HG02798 (cell line): ENCODE measurements around the gene RAB31.

Experiments
- ATAC-seq: cut with Tn5 transposase; IDR thresholded peaks from one replicate; pipeline ENCODE4 v1.9.1; 2021; ENCODE audit warnings: mild to moderate bottlenecking; ENCODE audit not compliant: unreplicated experiment, poor library complexity

The RAB31 gene

DNA sequence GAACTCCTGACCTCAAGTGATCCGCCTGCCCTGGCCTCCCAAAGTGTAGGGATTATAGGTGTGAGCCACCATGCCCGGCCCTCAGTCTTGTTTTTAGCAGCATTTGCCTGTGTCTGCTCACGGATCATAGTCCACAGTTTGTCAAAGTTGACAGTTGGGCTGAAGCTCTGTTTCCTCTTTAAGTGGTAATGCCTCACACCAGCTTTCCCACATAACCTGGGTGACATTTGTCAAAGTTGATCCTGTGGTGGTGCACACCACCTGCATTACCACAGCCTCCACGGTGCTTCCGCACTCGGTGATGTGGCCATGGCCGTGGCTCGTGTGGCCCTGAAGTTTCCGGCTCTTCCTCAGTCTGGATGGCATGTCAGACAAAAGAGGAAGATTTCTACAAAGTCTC lies 27.1 kb downstream of the RAB31 start:
- no peak for ATAC-seq

DNA sequence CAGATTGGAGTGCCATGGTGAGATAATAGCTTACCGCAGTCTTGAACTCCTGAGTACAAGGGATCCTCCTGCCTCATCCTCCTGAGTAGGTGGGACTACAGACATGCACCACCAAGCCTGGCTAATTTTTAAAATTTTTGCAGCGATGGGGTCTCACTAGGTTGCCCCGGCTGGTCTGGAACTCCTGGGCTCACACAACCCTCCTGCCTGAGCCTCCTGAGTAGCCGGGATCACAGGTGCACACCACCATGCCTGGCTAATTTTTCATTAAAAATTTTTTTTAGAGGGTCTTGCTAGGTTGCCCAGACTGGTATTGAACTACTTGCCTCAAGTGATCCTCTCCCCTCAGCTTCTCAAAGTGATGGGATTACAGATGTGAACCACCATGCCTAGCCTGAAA lies 27.8 kb downstream of the RAB31 start:
- no peak for ATAC-seq

- no peak for ATAC-seq
Observed at GRCh38 chr18:9736286-9736835, 28.3 kb downstream of the RAB31 start.

DNA sequence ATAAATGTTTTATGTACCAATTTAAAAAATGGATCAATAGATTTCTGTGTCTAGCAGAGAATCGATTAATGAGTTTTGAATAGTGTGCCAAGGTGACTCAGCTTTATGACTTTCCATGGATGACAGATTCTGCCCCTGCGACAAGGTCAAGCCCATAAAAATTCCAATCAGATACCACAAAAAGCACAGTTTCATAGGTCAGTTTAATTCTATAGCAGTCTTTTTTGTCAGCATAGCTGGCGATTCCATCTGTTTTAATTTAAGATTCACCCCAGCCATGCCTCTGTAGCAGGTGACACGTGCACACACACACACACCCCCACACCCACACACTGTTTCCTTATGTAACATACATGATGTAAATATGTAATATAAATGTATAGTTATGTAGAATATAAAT lies 28.9 kb downstream of the RAB31 start:
- ATAC-seq = no peak

GRCh38 chr18:9737472-9738121 lies 29.5 kb downstream of the RAB31 start:
- no peak for ATAC-seq

- no peak for ATAC-seq
Observed at GRCh38 chr18:9738266-9738969, 30.3 kb downstream of the RAB31 start.

GRCh38 chr18:9739516-9739915 lies 31.4 kb downstream of the RAB31 start:
- ATAC-seq = no peak

DNA sequence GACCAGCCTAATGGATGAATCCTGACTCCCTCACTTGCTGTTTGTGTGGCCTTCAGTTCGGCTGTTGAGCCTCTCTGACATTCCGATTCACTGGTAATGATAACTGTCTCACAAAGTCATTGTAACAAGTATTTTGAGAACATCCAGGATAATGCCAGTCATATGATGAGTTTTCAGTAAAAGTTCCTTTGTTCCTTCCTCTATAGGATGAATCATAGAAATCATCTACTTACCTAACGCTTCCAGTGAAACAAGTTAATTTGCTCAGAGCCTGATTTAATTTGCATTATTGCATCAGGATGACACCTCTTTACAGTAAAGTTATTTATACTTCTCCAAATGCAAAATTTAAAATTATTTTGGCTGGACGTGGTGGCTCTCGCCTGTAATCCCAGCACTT lies 32.0 kb downstream of the RAB31 start:
- no peak for ATAC-seq

GRCh38 chr18:9741406-9741792 lies 33.3 kb downstream of the RAB31 start:
- ATAC-seq = no peak

GRCh38 chr18:9741793-9742523 lies 33.9 kb downstream of the RAB31 start:
- ATAC-seq = no peak

GRCh38 chr18:9742524-9743131 lies 34.5 kb downstream of the RAB31 start:
- no peak for ATAC-seq

GRCh38 chr18:9743200-9744016 lies 35.3 kb downstream of the RAB31 start:
- no peak for ATAC-seq

DNA sequence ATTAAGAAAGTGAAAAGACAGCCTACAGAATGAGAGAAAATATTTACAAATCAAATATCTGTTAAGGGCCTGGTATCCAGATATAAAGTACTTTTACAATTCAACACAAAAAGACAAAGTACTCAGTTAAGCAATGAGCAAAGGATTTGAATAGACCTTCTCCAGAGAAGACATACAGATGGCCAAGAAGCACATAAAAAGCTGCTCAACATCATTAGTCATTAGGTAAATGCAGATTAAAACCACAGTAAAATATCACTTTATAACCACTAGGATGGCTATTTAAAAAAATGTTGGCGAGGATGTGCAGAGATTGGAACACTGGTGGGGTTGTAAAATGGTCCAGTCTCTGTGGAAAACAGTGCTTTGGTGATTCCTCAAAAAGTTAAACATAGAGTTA lies 38.9 kb downstream of the RAB31 start:
- ATAC-seq = no peak

DNA sequence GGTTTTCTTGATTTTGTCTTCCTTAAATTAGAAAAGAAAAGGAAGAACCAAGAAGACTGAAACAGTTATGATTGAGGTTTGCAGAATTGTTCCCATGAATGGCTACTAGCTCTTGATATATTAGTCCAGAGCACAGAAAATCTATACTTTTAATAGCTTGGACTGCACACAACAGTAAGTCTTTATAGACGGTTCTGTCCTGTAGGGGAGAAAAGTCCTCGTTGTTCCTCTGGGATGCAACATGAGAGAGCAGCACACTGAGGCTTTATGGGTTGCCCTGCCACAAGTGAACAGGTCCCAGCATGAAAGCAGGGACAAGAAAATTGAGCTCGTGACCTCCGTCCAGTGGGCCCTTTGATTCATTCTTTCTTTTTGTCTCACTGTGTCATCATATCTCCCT lies 41.5 kb downstream of the RAB31 start:
- ATAC-seq = no peak

DNA sequence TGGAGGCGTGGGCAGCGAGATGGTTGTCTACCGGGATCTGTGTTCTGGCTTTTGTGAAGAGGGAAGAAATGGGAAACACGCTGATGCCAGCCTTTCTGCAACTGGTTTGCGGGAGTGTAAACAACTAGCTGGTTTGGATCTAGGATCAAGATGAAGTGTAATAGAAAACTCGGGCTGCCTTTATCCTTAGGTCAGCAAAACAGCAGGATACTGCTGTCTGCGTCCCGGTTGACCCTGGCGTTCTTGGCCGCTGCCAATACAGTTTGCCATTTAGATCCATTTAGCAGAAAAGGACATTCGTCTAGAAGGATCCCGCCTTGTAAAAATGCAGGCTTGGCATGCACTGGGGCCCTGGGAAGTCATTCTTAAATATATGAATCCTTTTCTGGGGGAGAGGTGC lies 42.0 kb downstream of the RAB31 start:
- ATAC-seq = no peak

DNA sequence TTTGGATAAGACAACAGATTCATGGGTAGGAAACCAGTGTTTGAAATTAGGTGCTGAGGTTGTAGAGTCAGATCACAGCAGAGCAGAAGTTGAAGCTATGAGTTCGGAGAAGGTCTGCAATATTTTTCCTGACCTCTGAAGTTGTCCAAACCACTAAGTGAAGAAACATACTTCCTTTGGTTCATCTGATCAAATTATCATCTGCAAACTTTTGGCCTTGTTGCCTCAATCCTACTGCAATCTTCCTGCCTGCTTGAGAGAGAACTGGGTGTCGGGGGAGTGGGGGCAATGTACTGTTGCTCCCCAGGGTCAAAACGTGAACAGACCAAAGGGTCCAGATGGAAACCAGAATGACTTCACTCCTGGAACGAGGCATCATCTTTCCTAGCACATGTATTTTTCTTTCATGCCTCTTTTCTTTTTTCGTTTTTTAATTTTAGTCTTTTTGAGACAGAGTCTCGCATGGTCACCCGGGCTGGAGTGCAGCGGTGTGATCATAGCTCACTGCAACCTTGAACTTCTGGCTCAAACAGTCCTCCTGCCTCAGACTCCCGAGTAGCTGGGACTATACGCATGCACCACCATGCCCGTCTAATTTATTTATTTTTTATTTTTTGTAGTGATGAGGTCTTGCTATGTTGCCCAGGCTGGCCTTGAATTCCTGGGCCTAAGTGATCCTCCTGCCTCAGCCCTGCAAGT lies 42.7 kb downstream of the RAB31 start:
- no peak for ATAC-seq

DNA sequence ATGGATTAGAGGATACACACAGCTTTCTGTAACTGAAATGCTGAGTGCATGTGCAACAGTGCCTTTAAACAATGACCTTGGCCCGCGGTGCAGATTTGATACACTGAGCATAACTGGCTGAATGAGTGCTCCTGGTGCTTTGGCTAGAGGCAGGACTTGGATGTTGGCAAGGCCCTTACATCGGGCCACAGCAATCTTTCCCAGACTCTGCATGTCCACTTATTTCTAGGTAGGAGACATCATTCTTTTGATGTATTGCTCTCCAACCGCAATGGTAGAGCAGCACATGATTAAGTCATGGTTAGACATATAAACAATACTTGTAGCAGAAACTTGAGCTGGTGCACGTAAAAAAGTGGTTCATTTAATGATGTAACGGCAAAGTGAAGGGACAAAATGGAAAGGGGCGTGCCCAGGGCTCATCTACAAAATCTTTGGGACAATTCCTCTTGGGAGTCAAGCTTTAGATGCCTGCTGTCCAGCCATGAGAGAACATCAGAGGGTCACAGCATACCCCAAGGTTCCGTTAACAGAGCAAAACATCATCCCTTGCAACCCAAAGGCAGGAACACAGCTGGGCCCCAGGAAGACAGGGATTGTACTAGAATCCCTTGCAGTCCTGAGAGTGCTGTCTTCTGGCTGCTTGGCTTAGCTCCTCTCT lies 43.4 kb downstream of the RAB31 start:
- ATAC-seq = no peak

DNA sequence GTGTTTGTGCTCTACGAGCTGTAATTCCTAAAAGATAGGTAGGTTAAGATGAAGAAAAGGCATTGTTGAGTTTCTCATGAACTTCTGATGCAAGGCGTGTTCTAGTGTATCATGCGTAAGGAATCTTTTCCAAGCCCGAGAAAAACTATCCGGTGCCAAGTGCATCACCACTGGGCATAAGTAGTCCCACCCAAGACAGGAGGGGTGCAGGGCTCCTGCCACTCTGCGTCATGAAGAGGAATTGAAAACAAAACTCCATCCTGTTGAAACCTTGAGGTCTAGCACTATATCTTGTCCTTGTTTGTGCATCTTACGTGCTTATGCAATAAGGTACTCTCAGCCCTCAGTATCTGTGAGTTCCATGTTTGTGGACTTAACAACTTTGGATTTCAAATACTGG lies 45.7 kb downstream of the RAB31 start:
- no peak for ATAC-seq

GRCh38 chr18:9755110-9755509 lies 47.0 kb downstream of the RAB31 start:
- ATAC-seq = no peak
